Fibroblast of skin of left biceps (primary cell): Measurements from ENCODE around the gene SPRED3.

ENCODE experiments used
- DNase-seq, 2 experiments: peaks; one replicate each; pipeline ENCODE4 v3.0.0-alpha.2; 2013; ENCODE audit warnings: low read depth in 2 of 2

The SPRED3 gene

GRCh38 chr19:38373907-38374331 lies 14.6 kb upstream of the SPRED3 start:
- DNase-seq, result no peak

DNA sequence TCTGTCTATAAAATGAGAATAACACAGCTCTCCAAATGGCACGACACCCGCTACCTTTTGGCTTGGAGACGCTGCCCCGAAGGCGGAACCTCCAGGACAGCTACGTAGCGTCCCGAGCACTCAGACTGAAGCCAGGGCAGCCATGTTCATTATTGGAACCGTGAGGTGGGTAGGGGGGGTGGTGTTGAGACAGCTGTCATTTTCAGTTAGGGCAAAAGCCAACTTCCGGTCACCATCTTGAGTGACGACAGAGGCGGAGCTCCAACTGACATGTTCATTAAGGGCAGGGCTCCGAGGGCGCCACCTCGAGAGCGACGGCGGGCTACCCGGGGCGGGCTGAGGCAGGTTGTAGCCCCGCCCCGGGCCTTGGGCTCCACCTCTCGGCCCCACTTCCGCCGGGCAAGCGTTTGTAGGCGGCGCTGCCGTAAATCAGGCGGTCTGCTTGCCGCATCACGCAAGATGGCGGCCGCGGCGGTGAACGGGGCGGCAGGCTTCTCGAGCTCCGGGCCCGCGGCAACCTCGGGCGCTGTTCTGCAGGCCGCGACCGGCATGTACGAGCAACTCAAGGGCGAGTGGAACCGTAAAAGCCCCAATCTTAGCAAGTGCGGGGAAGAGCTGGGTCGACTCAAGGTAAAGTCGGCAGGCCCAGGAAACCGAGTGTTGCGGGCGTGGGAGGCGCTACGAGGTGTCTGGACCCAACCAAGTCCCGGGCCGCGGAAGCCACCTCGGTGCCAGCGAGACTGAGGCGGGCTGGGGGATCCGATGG lies 14.0 kb upstream of the SPRED3 start, which contains the start of gene PSMD8:
Gene PSMD8, plus strand, starts transcription at position 240 of the 766 bp plus-strand sequence. Its CDS starts 31 bp downstream, at position 271.
- peak; percentile 93 to 94 for DNase-seq

DNA sequence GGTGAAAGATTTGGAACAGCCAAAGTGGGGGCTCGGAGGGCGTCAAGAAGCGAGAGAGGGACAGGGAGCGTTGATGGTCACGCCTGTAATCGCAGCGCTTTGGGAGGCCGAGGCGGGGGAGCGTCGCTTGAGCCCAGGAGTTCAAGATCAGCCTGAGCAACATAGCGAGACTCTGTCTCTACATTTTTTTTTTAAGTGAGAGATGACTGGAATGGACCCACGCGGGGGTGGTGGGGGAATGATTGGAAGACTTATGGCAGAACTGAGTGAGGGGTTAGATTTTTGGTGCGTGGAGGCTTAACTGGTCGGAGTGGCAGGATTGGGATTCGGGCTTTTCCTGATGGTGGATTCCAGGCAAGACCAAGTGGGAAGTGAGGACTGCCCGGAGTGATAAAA lies 13.4 kb upstream of the SPRED3 start:
- no peak for DNase-seq

- no peak for DNase-seq
Measured at GRCh38 chr19:38375748-38376147, 12.7 kb upstream of the SPRED3 start.

GRCh38 chr19:38376576-38376975 lies 11.9 kb upstream of the SPRED3 start:
- no peak for DNase-seq

- no peak for DNase-seq
Measured at GRCh38 chr19:38377052-38377451, 11.4 kb upstream of the SPRED3 start.

GRCh38 chr19:38378866-38379265 lies 9.6 kb upstream of the SPRED3 start:
- no peak for DNase-seq

GRCh38 chr19:38381138-38381537 lies 7.4 kb upstream of the SPRED3 start:
- DNase-seq, result no peak

DNA sequence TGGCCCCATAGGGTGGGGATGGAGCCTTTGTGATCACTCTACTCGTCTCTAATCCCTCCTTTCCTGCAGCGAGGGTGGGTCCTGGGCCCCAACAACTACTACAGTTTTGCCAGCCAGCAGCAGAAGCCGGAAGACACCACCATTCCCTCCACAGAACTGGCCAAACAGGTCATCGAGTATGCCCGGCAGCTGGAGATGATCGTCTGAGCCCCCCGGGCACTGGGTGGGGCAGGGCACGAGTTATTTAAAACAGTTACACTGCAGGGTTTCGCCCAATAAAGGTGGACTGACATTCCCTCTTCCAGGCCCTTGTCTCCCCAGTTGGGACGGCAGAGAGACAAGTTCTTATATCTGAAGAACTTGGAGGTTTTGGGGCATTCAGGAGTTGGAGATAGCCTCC lies 5.3 kb upstream of the SPRED3 start:
- no peak for DNase-seq

DNA sequence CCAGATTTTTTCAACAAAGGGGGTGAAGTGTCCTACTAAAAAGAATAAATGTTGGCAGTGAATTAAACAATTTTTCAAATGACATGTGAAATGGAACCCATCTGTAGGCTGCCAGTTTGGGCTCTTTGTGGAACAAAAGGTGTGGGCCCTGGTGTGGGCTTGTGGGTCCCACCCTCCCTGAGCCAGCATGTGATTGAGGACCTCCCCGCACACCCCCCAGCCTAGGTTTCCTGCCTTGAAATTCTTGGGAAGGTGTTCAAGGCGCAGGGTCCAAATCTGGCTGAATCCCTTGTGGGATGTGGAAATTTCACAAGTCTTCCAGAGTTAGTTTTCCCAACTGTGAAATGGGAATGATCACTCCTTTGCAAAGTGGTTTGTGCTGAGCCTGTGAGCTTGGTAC lies 4.8 kb upstream of the SPRED3 start:
- no peak for DNase-seq

- no peak for DNase-seq
Measured at GRCh38 chr19:38384209-38385027, 4.1 kb upstream of the SPRED3 start.

GRCh38 chr19:38385057-38385803 lies 3.3 kb upstream of the SPRED3 start:
- DNase-seq, result no peak

DNA sequence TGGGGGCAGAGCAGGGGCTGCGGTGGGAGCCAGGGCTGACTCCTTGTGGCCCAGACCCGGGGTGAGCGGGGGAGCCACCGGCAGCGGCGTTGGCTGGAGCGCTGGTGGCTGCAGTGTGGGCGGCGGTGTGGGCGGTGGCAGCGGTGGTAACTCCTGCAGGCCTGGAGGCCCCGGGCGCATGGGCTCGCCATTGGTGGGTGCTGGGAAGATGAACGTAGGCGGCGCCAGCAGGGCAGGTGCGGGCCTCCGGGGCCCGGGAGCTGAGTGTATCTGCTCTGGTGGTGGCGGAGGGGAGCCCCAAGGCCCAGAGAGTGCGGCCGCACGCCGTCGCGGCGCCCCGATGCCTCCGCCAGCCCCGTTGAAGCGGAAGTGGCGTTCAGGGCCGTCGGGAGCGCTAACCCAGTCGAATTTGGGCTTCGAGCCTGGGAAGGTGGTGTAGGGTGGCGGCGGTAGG lies 2.7 kb upstream of the SPRED3 start:
- no peak for DNase-seq

DNA sequence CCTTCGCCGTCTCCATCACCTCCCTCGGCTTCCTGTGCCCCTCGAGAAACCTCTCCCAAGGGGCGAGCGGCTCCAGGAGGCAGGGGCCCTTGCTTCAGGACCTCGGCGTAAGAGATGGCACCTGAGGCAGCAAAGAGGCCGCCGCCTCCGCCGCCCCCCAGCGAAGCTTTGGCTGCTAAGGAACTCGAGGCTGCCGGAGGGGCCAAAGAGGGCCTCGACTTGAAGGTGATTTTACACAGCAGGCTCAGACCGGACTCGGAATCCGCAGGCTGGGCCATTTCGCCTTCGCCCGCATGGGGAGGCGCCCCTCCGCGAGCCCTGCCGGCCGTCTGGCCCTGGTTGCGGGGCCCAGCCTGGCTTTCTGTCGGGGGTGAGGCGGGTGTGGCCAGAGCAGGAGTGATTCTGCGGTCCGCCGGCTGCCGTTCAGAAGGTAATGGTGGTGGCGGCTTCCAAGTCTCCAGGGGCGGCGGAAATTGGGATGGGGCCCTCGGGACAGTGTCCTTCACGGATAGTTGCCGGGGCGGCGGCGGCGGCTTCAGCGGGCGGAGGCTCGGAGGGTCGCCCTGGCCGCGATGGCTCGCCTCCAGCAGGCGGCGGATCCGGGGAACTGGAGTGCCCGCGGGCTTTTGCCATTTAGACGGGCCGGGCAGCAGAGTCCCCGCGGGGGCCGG lies 2.1 kb upstream of the SPRED3 start:
- no peak for DNase-seq

- no peak for DNase-seq
Measured at GRCh38 chr19:38386971-38387549, 1.4 kb upstream of the SPRED3 start.

DNA sequence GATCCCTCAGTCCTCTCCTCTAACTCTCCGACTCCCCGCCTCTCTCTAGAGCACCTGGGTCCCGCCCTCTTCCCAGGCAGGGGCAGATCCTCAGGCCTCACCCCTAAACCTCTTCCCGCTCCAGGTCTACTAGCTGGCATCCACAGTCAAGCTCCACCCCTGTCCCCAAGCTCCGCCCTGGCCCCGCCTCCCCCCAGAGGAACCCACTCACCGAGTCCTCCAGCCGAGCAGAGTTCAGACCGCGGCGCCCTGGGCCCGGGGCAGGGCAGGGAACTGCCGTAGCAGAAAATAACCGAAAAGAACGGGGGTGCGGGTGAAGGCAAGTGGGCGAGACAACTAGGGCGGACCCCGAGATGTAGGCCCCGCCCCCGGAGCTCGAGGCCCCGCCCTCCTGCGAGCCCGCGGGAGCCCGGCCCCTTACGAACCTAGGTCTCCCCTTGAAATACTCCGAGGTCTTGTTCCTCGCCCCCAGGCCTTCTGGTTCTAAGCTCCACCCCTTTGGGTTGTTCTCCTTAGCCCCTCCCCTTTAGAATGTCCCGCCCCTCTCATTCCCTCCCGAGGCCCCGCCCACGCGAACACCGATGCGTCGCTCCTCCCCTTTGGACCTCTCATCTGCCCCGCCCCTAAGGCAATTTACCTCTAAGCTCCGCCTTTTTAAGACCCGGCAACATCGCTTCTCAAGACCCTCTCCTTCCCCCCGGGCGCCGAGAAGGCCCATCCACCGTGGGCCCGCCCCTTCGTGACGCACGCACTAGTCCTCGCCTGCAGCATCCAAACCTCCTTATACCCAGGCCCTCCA lies 748 bp upstream of the SPRED3 start, which contains the start of gene GGN:
Gene GGN, minus strand, starts transcription at position 485 of the 799 bp plus-strand sequence. CDS start 773 bp downstream, outside the sequence.
- peak; percentile 84 to 85 for DNase-seq

GRCh38 chr19:38389101-38389925 lies 816 bp downstream of the SPRED3 start:
- DNase-seq, result peak; percentile 41

DNA sequence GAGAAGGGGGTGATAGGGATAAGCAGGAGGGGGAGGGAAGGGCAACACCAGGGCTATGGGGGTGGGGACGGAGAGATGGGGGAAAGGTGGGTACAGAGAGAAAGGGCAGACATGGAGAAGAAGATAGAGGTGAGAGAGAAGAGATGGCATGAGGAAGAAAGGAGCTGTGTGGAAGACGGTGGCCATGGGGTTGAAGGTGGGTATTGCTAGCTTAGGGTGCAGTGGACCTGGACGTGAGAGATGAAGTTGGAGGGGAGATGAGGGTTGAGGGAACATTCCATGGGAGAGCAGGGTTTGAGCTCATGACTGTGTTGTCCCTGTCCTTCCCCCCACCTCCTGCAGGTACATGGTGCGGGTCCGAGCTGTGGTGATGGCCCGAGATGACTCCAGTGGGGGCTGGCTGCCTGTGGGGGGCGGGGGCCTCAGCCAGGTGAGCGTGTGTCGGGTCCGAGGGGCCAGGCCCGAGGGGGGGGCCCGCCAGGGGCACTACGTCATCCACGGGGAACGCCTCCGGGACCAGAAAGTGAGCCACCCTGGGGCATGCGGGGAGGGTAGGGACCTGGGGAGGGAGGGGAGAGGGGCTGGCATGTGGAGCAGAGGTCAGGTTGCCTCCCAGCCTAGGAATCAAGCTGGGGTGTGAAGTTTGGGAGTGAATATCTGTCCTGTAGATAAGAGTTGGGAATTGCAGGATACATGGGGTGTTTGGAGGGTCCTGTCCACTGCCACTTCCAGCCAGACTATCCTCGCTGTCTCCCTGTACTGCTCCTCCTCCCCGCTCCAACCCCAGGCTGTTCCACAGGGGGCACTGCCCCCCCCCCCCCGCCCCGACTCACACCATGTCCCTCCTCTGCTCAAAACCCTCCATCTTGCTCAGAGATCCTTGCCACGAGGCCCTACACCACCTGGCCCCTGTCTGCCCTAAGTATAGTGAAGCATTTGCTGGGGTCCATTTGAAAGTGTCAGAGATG lies 1.7 kb downstream of the SPRED3 start:
- no peak for DNase-seq
